IPS-20b (cell line): Measurements from ENCODE around the gene CNDP2.

Source experiments
- H3K27ac ChIP-seq: one replicate; pipeline ENCODE4 v1.5.1; 2013; ENCODE audit warnings: low read length
- H3K27me3 ChIP-seq: 2 replicates; pipeline ENCODE4 v1.6.1; 2013; ENCODE audit warnings: mild to moderate bottlenecking, low read length, inconsistent platforms; ENCODE audit not compliant: insufficient read depth
- H3K36me3 ChIP-seq: 2 replicates; pipeline ENCODE4 v1.6.1; 2013; ENCODE audit warnings: low read depth, mild to moderate bottlenecking, inconsistent platforms, low read length, moderate library complexity; ENCODE audit not compliant: insufficient read depth
- H3K4me1 ChIP-seq: 2 replicates; pipeline ENCODE4 v1.6.1; 2013; ENCODE audit warnings: mild to moderate bottlenecking, control low read depth, inconsistent platforms, low read length, moderate library complexity; ENCODE audit not compliant: insufficient read depth
- H3K4me3 ChIP-seq: 2 replicates; pipeline ENCODE4 v1.5.1; 2013; ENCODE audit warnings: mild to moderate bottlenecking, low read length, inconsistent platforms
- H3K9ac ChIP-seq: 2 replicates; pipeline ENCODE4 v1.6.1; 2013; ENCODE audit warnings: low read depth, mild to moderate bottlenecking, inconsistent platforms, low read length, moderate library complexity
- H3K9me3 ChIP-seq: 2 replicates; pipeline ENCODE4 v1.6.1; 2013; ENCODE audit warnings: mild to moderate bottlenecking, low read depth, low read length, inconsistent platforms; ENCODE audit not compliant: insufficient read depth

Gene CNDP2

DNA sequence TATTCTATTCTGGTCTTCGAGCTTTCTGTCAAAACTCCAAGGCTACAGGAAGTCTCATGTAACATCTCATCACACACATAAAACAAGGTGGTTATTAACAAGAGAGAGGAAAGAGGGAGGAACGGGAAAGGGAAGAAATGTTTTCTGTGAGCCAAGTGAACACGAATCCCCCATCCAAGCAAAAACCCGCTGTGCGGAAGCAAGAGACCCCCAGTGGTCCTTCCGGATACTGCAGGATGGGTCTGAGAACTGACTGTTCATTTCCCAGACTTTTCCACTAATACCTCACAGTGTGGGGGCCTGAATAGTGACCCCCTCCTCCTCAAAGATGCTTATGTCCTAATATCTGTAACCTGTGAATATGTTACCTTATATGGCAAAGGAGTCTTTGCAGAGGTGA lies 20.0 kb upstream of the CNDP2 start:
- H3K27me3 ChIP-seq: no peaks in the 10 kb centered on the region
- no peaks in the 10 kb centered on the region for H3K4me1 ChIP-seq
- H3K9me3 ChIP-seq: 0 out of 2 replicates have a peak, but pooled peaks cover 2% of the 10 kb centered on the region
- no peak overlapping the region for H3K4me3 ChIP-seq
- H3K9ac ChIP-seq: no peak overlapping the region
- H3K36me3 ChIP-seq: no peaks in the 10 kb centered on the region
- H3K27ac ChIP-seq: no peak overlapping the region

DNA sequence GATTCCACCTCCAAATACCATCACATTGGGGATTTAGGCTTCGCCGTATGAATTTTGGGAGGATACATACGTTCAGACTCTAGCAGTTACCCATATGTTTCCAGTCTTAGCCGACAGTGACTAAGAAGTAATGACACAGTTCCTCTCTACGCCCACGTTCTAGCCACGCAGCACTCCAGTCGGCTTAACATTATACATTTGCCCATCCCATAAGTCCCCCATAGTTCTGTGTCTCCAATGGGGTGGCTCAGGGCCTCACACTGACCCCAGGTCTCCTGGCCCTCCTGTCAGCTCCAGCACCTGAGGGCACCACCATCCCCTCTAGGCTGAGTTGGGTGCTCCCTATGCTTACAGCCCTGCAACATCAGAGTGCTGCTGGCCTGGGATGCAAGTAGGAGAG lies 18.4 kb upstream of the CNDP2 start:
- no peaks in the 10 kb centered on the region for H3K4me1 ChIP-seq
- no peaks in the 10 kb centered on the region for H3K27me3 ChIP-seq
- no peak overlapping the region for H3K9ac ChIP-seq
- H3K9me3 ChIP-seq: no peaks in the 10 kb centered on the region
- H3K36me3 ChIP-seq: no peaks in the 10 kb centered on the region
- H3K27ac ChIP-seq: no peak overlapping the region
- H3K4me3 ChIP-seq: no peak overlapping the region

DNA sequence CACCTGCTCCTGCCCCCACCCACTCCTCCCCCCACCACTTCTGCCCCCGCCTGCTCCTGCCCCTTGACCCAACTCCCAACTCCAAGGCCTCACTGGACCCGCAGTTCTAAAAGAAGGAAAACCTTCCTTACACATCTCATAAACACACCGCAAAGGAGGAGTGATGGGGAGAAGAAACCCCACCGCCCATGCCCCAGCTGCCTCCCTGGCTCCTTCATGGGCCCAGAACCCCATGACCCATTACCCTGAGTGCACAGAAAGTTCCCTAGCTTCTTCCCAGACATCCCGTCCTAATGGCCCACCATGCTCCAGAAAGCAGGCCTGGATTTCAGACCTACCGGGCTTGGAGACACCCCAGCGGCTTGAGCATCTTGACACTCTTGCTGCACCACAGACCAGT lies 17.8 kb upstream of the CNDP2 start:
- no peak overlapping the region for H3K27ac ChIP-seq
- H3K9me3 ChIP-seq: no peaks in the 10 kb centered on the region
- no peaks in the 10 kb centered on the region for H3K4me1 ChIP-seq
- no peak overlapping the region for H3K9ac ChIP-seq
- H3K4me3 ChIP-seq: no peak overlapping the region
- H3K36me3 ChIP-seq: no peaks in the 10 kb centered on the region
- no peaks in the 10 kb centered on the region for H3K27me3 ChIP-seq

DNA sequence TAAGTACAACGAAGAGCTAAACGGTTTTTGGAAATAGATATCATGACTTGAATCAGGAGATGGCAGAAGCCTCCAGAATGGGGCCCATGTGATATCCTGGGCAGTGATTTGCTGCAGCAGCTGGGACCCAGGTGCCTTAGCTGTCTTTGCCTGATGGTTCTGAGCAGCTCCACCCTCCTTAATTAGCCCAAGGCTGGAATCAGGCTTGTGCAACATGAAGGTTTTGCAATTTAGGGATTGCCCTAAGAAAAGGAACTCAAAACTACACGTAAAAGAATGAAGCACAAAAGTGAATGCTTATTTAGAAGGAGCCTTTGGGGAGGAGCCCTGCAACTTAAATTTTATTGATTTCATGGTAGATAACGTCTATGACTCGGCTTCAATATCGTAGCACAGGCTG lies 17.3 kb upstream of the CNDP2 start:
- no peaks in the 10 kb centered on the region for H3K4me1 ChIP-seq
- no peak overlapping the region for H3K27ac ChIP-seq
- H3K9ac ChIP-seq: no peak overlapping the region
- no peaks in the 10 kb centered on the region for H3K27me3 ChIP-seq
- no peak overlapping the region for H3K4me3 ChIP-seq
- H3K36me3 ChIP-seq: no peaks in the 10 kb centered on the region
- H3K9me3 ChIP-seq: no peaks in the 10 kb centered on the region

DNA sequence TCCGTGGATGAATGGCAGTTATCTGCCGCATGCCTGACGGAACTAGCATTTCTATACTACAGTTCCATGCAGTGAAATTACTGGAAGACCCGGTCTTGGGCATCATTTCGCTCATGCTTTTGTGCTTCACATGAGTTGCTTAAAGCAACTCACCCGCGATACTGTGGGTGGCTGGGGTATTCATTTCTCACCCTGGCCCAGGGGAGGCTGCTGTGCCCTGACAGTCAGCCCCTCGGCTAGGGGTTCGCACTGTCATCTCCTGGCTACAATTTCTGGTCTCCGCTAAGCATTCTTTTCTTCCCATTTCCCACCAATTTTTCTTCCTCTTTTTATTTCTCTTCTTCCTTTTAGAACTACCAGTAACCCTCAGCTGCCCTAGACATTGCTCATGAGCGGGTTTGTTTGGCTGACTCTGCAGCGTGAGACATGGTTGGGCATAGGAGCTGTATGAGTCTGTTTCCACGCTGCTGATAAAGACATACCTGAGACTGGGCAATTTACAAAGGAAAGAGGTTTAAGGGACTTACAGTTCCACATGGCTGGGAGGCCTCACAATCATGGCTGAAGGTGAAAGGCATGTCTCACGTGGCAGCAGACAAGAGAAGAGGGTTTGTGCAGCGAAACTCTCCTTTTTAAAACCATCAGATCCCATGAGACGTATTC lies 16.5 kb upstream of the CNDP2 start:
- no peaks in the 10 kb centered on the region for H3K9me3 ChIP-seq
- no peaks in the 10 kb centered on the region for H3K4me1 ChIP-seq
- no peak overlapping the region for H3K27ac ChIP-seq

DNA sequence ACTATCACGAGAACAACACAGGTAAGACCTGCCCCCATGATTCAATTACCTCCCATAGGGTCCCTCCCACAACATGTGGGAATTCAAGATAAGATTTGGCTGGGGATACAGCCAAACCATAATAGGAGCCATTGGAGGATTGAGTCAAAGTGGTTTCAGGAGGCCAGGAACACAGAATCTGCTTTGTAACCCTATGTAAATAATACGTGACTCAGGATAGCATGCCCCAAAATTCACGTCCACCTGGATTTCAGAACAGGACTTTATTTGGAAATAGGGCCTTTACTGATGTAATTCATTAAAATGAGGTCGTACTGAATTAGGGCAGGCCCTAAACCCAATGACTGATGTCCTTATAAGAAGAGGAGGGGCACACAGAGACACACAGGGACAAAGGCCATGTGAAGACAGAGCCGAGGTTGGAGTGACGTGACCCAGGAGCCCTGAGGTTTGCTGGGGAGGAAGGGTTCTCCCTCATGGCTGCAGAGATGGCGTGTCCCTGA lies 16.0 kb upstream of the CNDP2 start:
- no peaks in the 10 kb centered on the region for H3K9me3 ChIP-seq
- H3K27me3 ChIP-seq: no peaks in the 10 kb centered on the region
- no peaks in the 10 kb centered on the region for H3K4me1 ChIP-seq
- H3K9ac ChIP-seq: no peak overlapping the region
- H3K36me3 ChIP-seq: no peaks in the 10 kb centered on the region
- H3K4me3 ChIP-seq: no peak overlapping the region
- H3K27ac ChIP-seq: no peak overlapping the region

More for the DNA sequence above, 16.5 kb upstream of the CNDP2 start:
- Histone ChIP-seq H3K36me3 (no peaks in the 10 kb centered on the region), H3K27me3 (no peaks in the 10 kb centered on the region), H3K4me3 (no peak overlapping the region), H3K9ac (no peak overlapping the region)

DNA sequence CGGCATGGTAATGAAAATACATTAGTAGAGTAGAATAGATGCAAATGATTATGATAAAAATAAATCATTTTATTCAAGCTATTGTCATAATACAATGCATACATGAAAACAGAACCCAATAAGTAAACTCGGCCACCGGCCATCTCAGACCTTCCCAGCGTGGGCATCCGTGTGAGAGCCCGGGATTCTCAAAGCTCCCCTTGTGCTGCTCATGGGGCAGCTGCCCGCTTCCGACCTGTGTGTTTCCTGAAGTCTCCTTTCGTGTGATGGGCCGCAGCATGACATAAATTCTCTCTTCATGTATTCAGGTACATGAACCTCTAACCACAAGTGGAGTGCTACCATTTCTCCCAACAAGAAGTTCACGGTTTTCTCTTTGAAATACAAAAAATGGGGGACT lies 13.5 kb upstream of the CNDP2 start:
- H3K27me3 ChIP-seq: no peaks in the 10 kb centered on the region
- no peak overlapping the region for H3K9ac ChIP-seq
- no peak overlapping the region for H3K27ac ChIP-seq
- H3K9me3 ChIP-seq: no peaks in the 10 kb centered on the region
- H3K36me3 ChIP-seq: no peaks in the 10 kb centered on the region
- no peaks in the 10 kb centered on the region for H3K4me1 ChIP-seq
- no peak overlapping the region for H3K4me3 ChIP-seq

DNA sequence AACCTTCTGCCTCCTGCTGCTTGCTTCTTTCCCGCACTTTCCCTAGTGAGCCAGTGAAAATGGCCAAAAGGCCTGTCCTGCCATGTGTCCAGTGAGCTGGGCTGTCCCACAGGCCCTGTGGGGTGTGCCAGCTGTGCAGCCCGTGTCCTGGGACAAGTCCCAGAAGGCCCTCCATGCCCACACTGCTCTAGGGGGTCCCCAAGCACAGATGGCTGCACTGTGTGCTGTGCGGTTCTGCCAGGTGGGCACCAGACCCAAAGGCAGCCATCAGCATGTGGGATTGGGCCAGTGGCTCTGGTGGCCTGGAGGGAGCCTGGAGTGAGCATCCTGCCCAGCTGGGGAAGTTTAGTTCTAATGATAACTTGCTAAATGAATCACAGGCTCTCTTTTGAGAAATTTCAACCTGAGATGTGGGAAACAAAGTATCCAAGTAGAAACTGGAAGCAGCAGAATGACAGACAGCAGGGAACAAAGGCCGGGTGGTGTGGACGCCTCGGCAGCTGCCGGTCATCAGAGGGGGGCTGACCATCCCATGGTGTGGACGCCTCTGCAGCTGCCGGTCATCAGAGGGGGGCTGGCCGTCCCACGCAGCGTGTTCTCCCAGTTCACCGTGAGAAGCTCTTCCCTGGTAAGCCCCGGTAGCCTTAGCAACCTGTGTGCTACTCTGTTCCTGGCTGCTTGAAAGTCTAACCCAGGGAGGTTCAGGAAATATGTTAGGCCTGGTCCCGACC lies 9.9 kb upstream of the CNDP2 start:
- H3K9me3 ChIP-seq: no peaks in the 10 kb centered on the region
- H3K27ac ChIP-seq: no peak overlapping the region
- no peaks in the 10 kb centered on the region for H3K36me3 ChIP-seq
- no peak overlapping the region for H3K4me3 ChIP-seq
- no peak overlapping the region for H3K9ac ChIP-seq
- no peaks in the 10 kb centered on the region for H3K4me1 ChIP-seq
- H3K27me3 ChIP-seq: no peaks in the 10 kb centered on the region

DNA sequence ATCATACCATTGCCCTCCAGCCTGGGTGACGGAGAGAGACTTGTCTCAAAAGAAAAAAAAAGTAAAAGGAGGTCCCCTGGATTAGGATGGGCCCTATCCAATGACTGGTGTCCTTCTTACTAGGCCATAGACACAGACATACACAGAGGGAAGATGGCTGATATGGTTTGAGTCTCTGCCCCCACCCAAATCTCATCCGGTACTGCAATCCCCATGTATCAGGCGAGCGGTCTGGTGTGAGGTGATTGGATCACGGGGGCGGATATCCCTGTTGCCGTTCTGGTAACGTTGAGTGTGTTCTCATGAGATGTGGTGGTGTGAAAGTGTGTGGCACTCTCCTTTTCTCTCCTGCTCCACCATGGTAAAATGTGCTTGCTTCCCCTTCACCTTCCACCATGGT lies 7.8 kb upstream of the CNDP2 start:
- Histone ChIP-seq H3K4me3 (no peak overlapping the region), H3K27me3 (no peaks in the 10 kb centered on the region), H3K4me1 (no peaks in the 10 kb centered on the region), H3K9me3 (no peaks in the 10 kb centered on the region), H3K9ac (no peak overlapping the region), H3K27ac (no peak overlapping the region), H3K36me3 (no peaks in the 10 kb centered on the region)

DNA sequence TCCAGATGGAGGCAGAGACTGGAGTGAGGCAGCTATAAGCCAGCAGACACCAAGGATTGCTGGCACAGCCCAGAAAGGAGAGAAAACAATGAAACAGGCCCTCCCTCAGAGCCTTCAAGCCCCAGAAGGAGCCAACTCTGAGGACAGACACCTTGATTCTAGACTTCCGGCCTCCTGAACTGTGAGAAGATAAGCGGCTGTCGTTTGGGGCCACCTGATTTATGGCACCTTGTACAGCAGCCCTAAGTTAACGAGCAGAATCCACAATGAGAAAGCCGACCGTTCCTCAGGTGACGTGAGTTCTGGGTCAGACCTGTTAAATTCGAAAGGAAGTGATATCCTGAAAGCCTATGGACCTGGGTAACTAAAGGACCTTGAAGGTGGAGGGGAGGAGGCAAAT lies 7.3 kb upstream of the CNDP2 start:
- H3K27ac ChIP-seq: no peak overlapping the region
- no peak overlapping the region for H3K4me3 ChIP-seq
- H3K9ac ChIP-seq: no peak overlapping the region
- no peaks in the 10 kb centered on the region for H3K9me3 ChIP-seq
- no peaks in the 10 kb centered on the region for H3K4me1 ChIP-seq
- no peaks in the 10 kb centered on the region for H3K36me3 ChIP-seq
- no peaks in the 10 kb centered on the region for H3K27me3 ChIP-seq

DNA sequence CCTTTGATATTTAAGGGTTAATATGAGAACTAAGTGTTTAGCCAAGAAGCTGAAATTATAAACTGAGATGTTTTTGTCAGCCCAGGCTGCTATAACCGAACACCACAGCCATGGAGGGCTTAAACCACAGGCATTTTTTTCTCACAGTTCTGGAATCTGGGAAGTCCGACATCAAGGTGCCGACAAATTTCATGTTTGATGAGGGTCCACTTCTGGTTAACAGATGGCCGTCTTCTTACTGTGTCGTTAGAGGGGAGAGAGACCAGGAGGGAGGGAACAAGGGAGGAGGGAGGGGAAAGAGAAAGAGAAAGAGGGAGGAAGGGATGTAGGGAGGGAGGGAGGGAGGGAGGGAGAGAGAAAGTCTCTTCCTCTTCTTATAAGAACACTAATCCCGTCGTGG lies 6.5 kb upstream of the CNDP2 start:
- H3K9ac ChIP-seq: no peak overlapping the region
- H3K4me3 ChIP-seq: no peak overlapping the region
- H3K9me3 ChIP-seq: no peaks in the 10 kb centered on the region
- H3K27me3 ChIP-seq: no peaks in the 10 kb centered on the region
- H3K36me3 ChIP-seq: no peaks in the 10 kb centered on the region
- no peaks in the 10 kb centered on the region for H3K4me1 ChIP-seq
- H3K27ac ChIP-seq: no peak overlapping the region

DNA sequence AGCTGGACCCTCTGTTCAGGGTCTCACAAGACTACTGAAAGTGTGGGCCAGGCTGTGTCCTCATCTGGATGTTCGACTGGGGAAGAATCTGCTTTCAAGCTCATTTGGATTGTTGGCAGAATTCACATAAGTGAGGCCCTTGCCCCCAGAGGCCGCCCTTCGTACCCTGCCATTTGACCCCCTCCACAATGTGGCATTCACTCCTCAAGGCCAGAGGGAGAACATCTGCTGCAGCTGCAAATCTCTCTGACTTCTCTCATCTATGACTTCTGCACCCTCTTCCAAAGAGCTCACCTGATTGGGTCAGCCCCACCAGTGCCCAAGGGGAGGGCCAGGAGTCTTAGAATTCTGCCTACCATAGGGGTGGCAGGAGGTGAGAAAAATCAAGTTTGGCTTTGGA lies 3.9 kb upstream of the CNDP2 start:
- Histone ChIP-seq H3K9ac (no peak overlapping the region), H3K36me3 (no peaks in the 10 kb centered on the region), H3K27ac (no peak overlapping the region), H3K27me3 (no peaks in the 10 kb centered on the region), H3K4me3 (no peak overlapping the region), H3K4me1 (peaks cover 4% of the 10 kb centered on the region), H3K9me3 (no peaks in the 10 kb centered on the region)
